Measurements from ENCODE around the gene DPEP1. TPM values are rescaled to one million over a fixed set of nuclear protein-coding genes. Genes with fewer than 3 reads are reported as not detected.
"Not testable (repeated sequence)": the region's sequence is repeated elsewhere in the genome, so short reads cannot be mapped to it uniquely, and the experiment has no call there.

Gene DPEP1
- total RNA-seq, 2 experiments from 2014 or later, result not detected

- H3K9me3 Mint-ChIP-seq (ENCODE audit: insufficient read depth), result no peaks in the 10 kb centered on the region
- ATAC-seq (no peak), DNase-seq (no peak)
- CTCF ChIA-PET, result interaction anchor here (1.4 kb wide), 1 partner anchor 30 kb away, joined by 5 read pairs; no protein-coding TSS in a partner anchor
- H3K27ac Mint-ChIP-seq, result no peak overlapping the region
- no peak overlapping the region for H3K4me3 Mint-ChIP-seq
- POLR2A ChIA-PET, result interaction anchor here (1.9 kb wide), 1 partner anchor 11 kb away, joined by 7 read pairs; the partner anchor contains the start of genes CHMP1A and SPATA33
- H3K36me3 Mint-ChIP-seq (ENCODE audit: low read depth), result peaks cover 3% of the 10 kb centered on the region
- H3K4me1 Mint-ChIP-seq (ENCODE audit: low read depth), result peaks cover 12% of the 10 kb centered on the region
- no peaks in the 10 kb centered on the region for H3K27me3 Mint-ChIP-seq (ENCODE audit: low read depth)
These were observed 56.3 kb downstream of the DPEP1 start for GRCh38 chr16:89669755-89670154.

DNA sequence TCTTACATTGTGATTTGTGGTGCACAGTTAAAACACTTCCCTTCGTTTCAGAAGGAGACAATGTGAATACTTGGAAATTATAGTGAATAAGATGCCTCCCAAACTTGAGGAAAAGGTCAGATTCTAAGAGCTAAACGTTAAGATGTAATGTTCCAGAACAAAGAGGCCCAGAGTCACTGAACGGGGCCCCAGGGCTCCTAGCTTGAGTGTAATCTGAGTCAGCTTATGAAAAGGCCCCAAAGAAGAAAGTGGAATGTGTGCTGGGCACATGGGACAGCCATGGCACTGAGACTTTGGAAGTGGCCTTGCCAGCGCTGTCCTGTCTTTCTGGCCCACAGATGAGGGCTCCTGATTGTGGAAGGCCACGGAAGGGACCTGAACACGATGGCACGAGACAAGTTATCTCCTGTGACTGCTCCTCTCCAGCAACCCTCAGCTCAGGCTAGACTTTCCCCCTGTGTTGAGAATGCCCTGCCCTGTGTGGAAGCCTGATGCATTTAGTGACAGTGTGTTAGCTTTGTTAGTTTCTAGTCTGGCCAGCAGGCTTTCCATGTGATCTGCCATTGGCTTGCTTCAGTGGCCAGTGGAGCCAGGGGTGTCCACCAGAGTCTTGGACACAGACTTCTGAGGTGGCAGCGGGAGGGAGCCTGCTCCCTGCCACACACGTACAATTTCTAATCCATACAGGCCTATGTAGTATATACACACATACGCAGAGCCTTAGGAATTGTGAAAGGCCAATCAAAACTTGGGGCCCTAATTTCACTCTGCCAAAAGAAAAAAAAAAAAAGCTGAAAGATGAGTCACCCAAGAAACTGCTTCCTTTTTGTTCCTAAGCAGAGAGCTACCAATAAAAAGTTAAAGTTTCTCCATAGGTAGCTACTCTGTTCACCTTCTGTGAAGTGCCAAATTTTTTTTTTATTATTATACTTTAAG, 57.3 kb downstream of the DPEP1 start:
- Mint-ChIP-seq H3K4me1 (ENCODE audit: low read depth) (peaks cover 12% of the 10 kb centered on the region), H3K27me3 (ENCODE audit: low read depth) (no peaks in the 10 kb centered on the region), H3K9me3 (ENCODE audit: insufficient read depth) (no peaks in the 10 kb centered on the region), H3K36me3 (ENCODE audit: low read depth) (peaks cover 4% of the 10 kb centered on the region), H3K27ac (no peak overlapping the region), H3K4me3 (no peak overlapping the region)
- ChIA-PET CTCF (interaction anchor here (0.7 to 1.4 kb wide), 2 partner anchors 29 to 692 kb away, joined by 4 to 5 read pairs; no protein-coding TSS in a partner anchor), POLR2A (interaction anchor here (0.6 to 1.9 kb wide), 2 partner anchors 12 to 33 kb away, joined by 3 to 7 read pairs; partner anchors contain the start of genes CHMP1A and SPATA33)
- DNase-seq (no peak), ATAC-seq (no peak)

DNA sequence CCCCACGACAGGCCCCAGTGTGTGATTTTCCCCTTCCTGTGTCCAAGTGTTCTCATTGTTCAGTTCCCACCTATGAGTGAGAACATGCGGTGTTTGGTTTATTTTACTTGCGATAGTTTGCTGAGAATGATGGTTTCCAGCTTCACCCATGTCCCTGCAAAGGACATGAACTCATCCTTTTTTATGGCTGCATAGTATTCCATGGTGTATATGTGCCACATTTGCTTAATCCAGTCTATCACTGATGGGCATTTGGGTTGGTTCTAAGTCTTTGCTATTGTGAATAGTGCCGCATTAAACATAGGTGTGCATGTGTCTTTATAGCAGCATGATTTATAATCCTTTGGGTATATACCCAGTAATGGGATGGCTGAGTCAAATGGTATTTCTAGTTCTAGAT, 58.1 kb downstream of the DPEP1 start:
- ChIA-PET POLR2A (interaction anchor here (0.6 to 1.9 kb wide), 2 partner anchors 13 to 34 kb away, joined by 3 to 7 read pairs; partner anchors contain the start of genes CHMP1A and SPATA33), CTCF (interaction anchor here (0.7 kb wide), 1 partner anchor 692 kb away, joined by 4 read pairs; no protein-coding TSS in a partner anchor)
- peaks cover 12% of the 10 kb centered on the region for H3K4me1 Mint-ChIP-seq (ENCODE audit: low read depth)
- not testable (repeated sequence) for DNase-seq; H3K9me3 Mint-ChIP-seq (ENCODE audit: insufficient read depth); ATAC-seq; H3K27me3 Mint-ChIP-seq (ENCODE audit: low read depth); H3K4me3 Mint-ChIP-seq; H3K27ac Mint-ChIP-seq; H3K36me3 Mint-ChIP-seq (ENCODE audit: low read depth)

DNA sequence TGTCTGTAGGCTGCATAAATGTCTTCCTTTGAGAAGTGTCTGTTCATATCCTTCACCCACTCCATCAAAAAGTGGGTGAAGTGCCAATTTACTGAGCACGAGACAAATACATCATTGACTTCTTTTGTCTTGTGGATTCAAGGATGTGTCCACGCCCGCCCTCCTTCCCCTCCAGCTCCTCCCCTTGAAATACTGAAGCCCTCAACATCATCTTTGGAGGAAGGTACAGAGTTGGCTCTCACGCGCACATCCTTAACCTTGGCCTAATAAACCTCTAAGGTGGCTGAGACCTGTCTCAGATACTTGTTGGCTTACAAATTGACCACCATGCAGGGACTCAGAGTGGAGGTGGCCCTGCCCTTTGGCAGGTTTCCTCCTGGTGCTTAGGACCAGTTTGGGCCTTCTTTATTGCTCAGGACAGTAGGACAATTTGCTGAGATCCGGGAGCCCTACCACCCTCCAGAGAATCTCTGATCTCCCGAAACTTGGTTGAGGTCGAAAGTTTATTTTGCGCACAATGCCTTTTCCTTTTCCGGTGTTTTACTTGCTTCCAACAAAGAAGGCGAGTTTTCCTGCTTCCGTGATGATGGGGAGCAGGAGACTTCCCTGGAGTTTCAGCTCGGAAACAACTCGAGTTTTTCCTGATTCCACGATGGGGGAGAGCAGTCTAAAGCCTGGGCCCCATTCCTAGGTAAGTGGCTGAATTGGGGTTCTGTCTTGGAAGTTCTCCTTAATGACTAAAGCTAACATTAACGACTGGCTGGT, 58.9 kb downstream of the DPEP1 start:
- H3K9me3 Mint-ChIP-seq (ENCODE audit: insufficient read depth), result no peaks in the 10 kb centered on the region
- peaks cover 12% of the 10 kb centered on the region for H3K4me1 Mint-ChIP-seq (ENCODE audit: low read depth)
- H3K4me3 Mint-ChIP-seq, result no peak overlapping the region
- DNase-seq (no peak), ATAC-seq (no peak)
- POLR2A ChIA-PET, result no interaction called here
- H3K27ac Mint-ChIP-seq, result no peak overlapping the region
- no peaks in the 10 kb centered on the region for H3K27me3 Mint-ChIP-seq (ENCODE audit: low read depth)
- CTCF ChIA-PET, result no interaction called here
- peaks cover 4% of the 10 kb centered on the region for H3K36me3 Mint-ChIP-seq (ENCODE audit: low read depth)

- H3K4me3 Mint-ChIP-seq, result no peak overlapping the region
- H3K9me3 Mint-ChIP-seq (ENCODE audit: insufficient read depth), result peaks cover 3% of the 10 kb centered on the region
These were observed 64.8 kb downstream of the DPEP1 start for GRCh38 chr16:89678258-89678657.

DNA sequence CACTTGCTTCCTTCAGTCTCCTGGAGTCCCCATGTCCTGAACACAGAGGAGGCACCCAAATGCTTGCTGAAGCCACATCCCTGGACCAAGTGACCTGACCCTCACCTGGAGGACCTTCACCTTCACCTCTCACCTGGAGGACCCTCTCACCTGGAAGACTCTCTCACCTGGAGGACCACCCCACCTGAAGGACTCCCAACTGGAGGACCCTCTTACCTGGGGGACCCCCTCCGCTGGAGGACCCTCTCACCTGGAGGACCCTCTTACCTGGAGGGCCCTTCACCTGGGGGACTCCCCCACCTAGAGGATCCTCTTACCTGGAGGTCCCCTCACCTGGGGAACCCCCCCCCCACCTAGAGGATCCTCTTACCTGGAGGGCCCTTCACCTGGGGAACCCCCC, 72.5 kb downstream of the DPEP1 start:
- H3K27ac Mint-ChIP-seq, result no peak overlapping the region
- peak overlapping the region; percentile 91 for H3K4me3 Mint-ChIP-seq
- H3K9me3 Mint-ChIP-seq (ENCODE audit: insufficient read depth), result no peaks in the 10 kb centered on the region
- no peak for DNase-seq
- H3K27me3 Mint-ChIP-seq (ENCODE audit: low read depth), result no peaks in the 10 kb centered on the region
- H3K4me1 Mint-ChIP-seq (ENCODE audit: low read depth), result peaks cover 20% of the 10 kb centered on the region
- ChIA-PET POLR2A (interaction anchor here (0.6 to 1.0 kb wide), 4 partner anchors 27 to 202 kb away, joined by 3 to 4 read pairs (median 3); partner anchors contain the start of gene CHMP1A), CTCF (interaction anchor here (0.7 to 2.4 kb wide), 4 partner anchors 14 to 188 kb away, joined by 3 to 27 read pairs (median 4); partner anchors contain the start of genes CHMP1A, SPATA2L, SPATA33 and TCF25)
- H3K36me3 Mint-ChIP-seq (ENCODE audit: low read depth), result peaks cover 45% of the 10 kb centered on the region
- no peak for ATAC-seq

More at GRCh38 chr16:89678258-89678657, 64.8 kb downstream of the DPEP1 start:
- H3K4me1 Mint-ChIP-seq (ENCODE audit: low read depth), result no peaks in the 10 kb centered on the region
- CTCF ChIA-PET, result no interaction called here
- no peaks in the 10 kb centered on the region for H3K27me3 Mint-ChIP-seq (ENCODE audit: low read depth)
- DNase-seq (no peak), ATAC-seq (no peak)
- peaks cover 14% of the 10 kb centered on the region for H3K36me3 Mint-ChIP-seq (ENCODE audit: low read depth)
- no peak overlapping the region for H3K27ac Mint-ChIP-seq
- POLR2A ChIA-PET, result no interaction called here

GRCh38 chr16:89686520-89687091, 73.2 kb downstream of the DPEP1 start, which contains the start of gene CDK10:
Gene CDK10 (plus strand): TSS chr16:89686689. CDS start chr16:89686711, 22 bp downstream.
- ChIA-PET CTCF (interaction anchor here (0.7 to 2.4 kb wide), 5 partner anchors 13 to 187 kb away, joined by 3 to 27 read pairs (median 3); partner anchors contain the start of genes CHMP1A, SPATA2L, SPATA33 and TCF25), POLR2A (interaction anchor here (0.5 to 1.4 kb wide), 8 partner anchors 9 to 1142 kb away, joined by 3 to 4 read pairs (median 3); partner anchors contain the start of gene CHMP1A)
- Mint-ChIP-seq H3K9me3 (ENCODE audit: insufficient read depth) (no peaks in the 10 kb centered on the region), H3K36me3 (ENCODE audit: low read depth) (peaks cover 45% of the 10 kb centered on the region), H3K4me3 (peak within 1 kb of the TSS; percentile 91), H3K4me1 (ENCODE audit: low read depth) (peaks cover 20% of the 10 kb centered on the region), H3K27ac (peak within 1 kb of the TSS; percentile 93), H3K27me3 (ENCODE audit: low read depth) (no peaks in the 10 kb centered on the region)
- DNase-seq, result peak; percentile 91
- peak; percentile 90 for ATAC-seq

GRCh38 chr16:89687092-89687940, 73.9 kb downstream of the DPEP1 start:
- Mint-ChIP-seq H3K27ac (peak overlapping the region; percentile 86), H3K27me3 (ENCODE audit: low read depth) (no peaks in the 10 kb centered on the region), H3K4me1 (ENCODE audit: low read depth) (peaks cover 20% of the 10 kb centered on the region), H3K9me3 (ENCODE audit: insufficient read depth) (no peaks in the 10 kb centered on the region), H3K4me3 (peak overlapping the region; percentile 91), H3K36me3 (ENCODE audit: low read depth) (peaks cover 46% of the 10 kb centered on the region)
- DNase-seq, result peak; percentile 42
- CTCF ChIA-PET, result interaction anchor here (0.7 to 2.8 kb wide), 5 partner anchors 12 to 186 kb away, joined by 3 to 27 read pairs (median 4); partner anchors contain the start of genes CHMP1A, SPATA33 and TCF25
- peak; percentile 43 for ATAC-seq
- POLR2A ChIA-PET, result interaction anchor here (0.5 to 1.4 kb wide), 6 partner anchors 8 to 1142 kb away, joined by 3 to 4 read pairs (median 3); partner anchors contain the start of gene CHMP1A

Data from activated CD8-positive, alpha-beta T cell treated with anti-CD3 and anti-CD28 coated beads, Interleukin-2, amount 10 ng/mL, durations not matched to agents 7 days and 5 days (primary cell).